ENCODE results near the gene IQSEC1.

Gene IQSEC1

DNA sequence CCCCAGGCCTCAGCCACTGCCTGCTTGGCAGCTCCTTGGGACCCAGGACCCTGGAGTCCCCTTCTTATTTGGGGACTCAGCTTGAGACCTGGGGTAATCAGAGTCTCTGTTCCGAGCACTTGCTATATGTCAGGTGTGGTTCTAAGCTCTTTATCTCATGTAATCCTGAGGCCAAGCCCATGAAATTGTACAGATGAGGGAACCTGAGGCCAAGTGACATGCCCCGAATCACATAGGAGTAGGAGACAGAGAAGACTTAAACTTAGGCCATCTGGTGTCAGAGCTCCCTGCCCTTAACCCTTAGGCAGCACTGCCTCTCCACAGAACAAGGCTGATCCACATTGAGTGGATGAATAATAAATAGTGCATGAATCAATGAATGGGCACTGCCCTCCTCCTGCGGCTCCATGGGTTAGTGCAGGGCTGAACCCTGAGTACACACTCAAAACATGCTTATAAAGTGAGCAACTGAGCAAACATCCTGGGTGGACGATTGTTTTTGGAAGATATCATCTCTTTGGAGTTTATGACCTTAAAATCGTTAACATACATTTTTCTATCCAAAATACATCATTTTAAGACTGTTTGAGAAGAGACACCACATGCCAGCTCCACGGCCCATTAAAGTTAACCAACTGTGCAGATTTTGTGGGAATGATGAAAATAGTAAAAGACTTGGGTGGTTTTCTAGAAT is 33.2 kb upstream of the IQSEC1 start:
- no peak for DNase-seq

DNA sequence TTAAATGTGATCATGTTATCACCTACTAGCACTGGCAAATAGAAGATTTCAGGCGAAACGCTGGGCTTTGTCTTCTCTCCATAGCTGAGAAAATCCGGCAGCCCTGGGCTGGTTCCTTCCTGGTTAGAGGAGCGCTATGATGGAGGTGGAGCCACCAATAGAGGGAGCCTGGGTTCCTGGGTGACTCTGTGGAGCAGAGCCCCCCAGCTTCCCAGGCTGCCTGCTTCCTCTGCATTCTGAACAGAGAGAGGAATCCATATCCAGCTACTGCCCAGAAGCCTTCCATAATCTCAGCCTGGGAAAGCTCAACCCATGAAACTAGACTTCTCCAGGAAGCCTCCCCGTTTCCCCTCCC is 32.6 kb upstream of the IQSEC1 start:
- no peak for DNase-seq

DNA sequence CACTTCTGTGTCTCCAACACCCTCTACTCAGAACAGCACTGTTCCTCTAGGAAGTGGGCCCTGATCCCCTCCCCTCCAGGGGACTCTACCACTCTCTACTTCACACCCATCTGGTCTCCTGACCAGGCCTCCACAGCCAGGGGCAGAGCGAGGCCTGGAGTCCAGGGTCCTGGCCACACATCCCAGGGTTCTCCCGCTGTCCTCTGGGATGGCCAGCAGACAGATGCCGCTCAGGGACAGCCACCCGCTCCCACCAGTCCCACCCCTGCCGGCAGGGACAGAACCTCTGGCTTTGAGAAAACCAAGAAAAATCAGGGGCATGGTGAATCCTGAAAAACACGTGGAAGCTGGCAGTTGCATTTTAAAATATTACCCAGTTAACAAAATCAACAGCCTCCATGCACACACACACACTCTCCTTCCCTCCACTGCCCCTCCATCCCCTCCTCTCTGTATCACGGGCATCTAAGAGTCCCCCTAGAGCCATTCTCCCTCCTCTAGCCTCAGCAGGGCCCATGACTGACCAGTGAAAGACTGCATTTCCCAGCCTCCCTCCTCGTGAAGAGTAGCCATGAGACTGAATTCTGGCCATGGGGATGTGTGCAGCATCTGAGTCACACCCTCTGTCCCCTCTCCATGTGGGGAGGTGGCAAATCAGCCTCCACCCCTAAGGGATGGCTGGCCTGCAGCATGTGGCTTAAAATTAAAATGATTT is 32.1 kb upstream of the IQSEC1 start:
- DNase-seq, result no peak

DNA sequence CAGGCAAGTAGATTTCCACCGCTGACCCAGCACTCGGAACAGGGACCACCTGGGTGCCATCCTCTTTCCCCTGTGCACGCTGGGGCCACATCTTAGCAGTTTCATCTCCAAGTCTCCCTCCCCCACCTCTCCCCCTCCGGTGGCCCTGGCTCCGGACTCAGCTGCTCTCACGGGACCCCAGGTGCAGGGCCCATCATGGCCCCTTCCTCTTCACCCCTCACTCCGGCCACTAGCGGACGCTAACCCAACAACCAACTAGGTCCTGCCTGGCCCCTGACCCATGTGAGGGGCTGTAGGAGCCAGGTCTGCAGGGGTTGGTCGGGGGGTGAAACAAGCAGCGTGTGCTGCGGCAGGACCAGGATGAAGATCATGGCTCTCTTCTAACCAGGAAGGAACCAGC is 31.3 kb upstream of the IQSEC1 start:
- no peak for DNase-seq

DNA sequence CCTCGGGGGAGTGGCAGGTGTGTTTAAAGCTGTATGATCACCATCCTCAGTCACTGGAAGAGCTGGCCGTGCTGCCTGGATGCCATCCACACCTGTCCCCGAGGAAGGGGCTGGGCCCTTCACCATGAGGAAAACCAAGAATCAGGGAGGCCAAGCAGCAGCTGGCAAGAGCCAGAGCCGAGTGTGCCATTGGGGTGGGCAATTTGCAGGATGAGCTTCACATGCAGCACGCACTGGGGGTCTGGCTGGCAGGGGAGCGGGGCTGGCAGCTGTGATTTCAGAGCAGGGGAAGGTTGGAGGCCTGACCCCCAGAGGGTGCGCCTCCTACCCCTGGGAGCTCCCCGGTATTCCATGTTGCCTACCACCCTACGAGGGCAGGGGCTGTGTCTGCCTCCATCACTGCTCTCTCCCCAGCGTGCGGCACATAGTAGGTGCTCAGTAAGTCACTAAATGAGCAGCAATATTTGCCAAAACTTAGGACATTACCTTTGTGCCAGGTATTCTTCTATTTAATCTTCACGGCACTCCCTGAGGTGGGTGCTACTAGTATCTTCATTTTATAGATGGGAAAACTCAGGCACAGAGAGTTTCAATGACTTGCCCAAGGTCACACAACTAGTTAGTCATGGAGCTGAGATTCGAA is 30.3 kb upstream of the IQSEC1 start:
- DNase-seq, result no peak

DNA sequence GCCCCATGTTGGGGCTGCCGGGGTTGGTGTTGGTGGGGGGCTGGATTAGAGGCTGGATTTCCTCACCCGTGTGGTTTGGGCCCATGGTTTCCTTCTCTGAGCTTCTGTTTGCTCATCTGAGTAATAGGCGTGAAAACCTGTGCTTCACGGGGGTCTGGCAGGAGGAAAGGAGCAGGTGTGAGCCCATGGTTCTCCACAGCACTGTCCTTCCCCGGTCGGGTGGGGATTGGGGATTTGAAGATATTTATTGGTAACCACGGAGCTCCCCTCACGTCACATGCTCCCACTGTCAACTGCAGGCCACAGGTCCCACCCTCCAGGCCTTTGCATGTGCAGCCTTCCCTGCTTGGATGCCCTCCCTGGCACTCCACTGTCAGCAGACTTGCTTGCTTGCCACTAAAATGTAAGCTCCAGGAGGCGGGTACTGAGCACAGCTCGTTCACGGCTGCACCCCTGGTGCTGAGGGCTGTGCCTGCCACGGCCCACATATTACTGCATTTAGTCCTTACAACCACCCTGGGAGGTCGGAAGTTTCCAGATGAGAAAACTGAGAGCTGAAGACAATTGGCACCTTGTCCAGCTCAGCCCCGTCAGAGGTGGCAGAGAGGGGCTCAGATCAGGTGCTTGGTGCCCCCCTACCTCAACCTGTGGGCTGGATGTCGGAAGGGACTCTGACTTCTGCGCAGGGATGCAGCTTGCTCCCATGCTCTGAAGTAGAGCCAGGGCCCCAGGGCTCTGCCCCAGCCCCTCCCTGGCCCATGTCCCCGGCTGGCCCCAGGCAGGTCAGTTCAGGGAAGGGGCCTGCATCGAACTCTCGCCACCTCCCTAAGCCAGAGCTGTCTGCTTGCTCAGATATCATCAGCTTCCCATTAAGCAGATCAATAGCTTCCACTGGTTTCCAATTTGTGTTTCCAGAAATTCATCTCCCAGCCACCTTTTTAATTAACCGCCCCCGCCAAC is 29.4 kb upstream of the IQSEC1 start:
- DNase-seq, result no peak

DNA sequence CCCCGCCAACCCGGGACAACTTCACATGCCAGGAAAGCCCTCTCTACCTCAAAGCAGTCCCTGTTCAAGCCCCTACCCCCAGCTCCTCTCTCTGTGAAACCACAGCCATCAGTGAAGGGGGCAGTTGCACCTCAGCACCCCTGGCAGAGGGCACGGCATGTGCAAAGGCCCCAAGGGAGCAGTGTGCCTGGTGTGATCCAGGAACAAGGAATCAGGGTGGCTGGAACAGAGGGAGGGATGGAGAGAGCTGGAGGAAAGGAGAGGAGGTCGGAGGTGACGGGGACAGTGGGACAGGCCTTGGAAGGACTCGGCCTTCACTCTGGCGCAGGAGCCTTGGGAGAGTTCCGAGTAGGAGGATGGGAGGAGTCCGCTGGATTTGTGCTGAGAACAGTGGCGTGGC is 26.5 kb upstream of the IQSEC1 start:
- DNase-seq, result no peak

DNA sequence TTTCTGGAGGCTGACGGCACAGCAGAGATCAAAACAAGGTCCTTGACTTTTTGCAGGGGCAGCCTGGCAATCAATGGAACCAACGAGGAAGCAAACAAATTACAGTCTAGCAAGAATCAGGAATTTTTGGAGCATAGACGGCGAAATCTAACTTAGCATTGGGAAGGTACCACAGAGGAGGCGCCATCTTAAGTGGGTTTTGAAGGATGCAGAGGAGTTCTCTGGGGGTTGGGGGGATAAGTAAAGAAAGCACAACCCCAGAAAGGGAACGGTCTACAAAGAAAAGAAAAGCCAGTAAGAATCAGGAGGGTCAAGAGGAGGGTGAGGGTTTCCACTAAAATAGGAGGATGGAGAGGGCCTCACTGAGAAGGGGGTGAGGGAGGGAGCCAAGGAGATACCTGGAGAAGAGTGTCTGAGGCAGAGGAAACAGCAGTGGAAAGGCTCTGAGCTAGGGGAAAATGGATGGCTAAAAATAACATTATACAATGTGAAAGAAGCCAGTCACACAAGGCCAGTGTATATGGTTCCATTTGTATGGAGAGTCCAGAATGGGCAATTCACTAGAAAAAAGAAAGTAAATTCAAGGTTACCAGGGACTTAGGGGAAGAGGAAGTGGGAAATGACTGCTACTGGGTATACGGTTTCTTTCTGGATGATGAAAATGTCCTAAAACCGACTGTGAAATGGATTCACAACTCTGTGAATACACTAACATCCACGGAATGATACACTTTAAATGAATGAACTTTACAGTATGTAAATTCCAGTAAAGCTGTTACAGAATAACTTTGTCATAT is 25.2 kb upstream of the IQSEC1 start:
- DNase-seq, result no peak

DNA sequence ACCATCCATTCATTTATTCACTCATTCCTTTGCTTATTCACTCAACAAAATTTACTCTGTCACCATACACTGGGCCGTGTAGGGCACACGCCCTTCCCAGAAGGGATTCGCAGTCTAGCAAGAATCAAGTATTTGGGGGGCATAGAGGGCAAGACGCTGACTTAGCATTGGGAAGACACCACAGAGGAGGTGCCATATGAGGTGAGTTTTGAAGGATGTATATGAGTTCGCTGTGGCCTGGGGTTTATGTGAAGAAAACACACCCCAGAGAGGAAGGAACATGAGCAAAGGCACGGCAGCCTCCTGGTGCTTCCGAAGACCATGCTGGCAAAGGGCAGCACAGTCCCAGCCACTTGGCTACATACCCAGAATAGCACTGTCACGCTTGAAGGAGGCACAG is 23.1 kb upstream of the IQSEC1 start:
- DNase-seq, result no peak

DNA sequence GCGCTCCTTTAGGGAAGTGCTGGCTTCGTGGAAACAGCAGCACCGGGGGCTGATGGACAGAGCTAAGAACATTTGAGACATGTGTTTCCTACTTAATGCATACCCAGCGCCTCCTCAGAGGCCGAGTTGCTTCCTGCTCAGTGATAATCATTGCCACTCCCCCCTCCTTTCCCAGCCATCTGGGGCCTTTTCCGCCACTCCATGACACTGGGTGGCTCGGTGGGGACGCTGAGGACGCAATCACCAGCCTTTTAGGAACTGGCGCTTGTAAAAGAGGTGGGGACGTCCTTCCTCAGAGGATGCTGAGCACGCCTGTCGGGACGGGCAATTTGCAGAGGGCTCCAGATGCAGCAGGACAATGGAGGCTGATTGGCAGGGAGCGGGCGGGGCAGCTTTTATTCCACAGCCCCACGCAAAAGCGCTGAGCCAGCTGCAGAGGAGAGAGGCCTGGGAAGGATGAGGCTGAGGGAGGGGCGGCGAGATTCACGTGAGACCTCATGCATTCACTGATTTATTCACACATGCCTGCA is 22.2 kb upstream of the IQSEC1 start:
- DNase-seq, result no peak

DNA sequence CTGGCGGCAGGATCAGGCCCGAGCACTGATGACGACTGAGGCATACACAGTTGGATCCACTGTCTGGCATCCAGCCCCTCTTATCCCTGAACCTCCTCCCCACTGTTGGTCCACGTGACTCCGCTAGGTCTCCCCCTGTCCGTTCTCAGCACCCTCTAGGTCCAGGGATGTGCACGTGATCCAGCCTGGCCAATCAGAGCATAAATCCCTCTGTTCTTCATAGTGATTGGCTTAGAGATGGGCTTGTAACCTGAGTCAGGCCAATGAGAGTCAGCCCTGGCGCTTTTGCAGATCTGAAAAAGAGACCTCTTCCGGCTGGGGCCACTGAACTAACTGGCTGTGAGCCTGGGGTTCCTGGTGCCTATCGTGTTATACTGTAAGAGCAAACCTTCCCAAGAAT is 20.5 kb upstream of the IQSEC1 start:
- no peak for DNase-seq

DNA sequence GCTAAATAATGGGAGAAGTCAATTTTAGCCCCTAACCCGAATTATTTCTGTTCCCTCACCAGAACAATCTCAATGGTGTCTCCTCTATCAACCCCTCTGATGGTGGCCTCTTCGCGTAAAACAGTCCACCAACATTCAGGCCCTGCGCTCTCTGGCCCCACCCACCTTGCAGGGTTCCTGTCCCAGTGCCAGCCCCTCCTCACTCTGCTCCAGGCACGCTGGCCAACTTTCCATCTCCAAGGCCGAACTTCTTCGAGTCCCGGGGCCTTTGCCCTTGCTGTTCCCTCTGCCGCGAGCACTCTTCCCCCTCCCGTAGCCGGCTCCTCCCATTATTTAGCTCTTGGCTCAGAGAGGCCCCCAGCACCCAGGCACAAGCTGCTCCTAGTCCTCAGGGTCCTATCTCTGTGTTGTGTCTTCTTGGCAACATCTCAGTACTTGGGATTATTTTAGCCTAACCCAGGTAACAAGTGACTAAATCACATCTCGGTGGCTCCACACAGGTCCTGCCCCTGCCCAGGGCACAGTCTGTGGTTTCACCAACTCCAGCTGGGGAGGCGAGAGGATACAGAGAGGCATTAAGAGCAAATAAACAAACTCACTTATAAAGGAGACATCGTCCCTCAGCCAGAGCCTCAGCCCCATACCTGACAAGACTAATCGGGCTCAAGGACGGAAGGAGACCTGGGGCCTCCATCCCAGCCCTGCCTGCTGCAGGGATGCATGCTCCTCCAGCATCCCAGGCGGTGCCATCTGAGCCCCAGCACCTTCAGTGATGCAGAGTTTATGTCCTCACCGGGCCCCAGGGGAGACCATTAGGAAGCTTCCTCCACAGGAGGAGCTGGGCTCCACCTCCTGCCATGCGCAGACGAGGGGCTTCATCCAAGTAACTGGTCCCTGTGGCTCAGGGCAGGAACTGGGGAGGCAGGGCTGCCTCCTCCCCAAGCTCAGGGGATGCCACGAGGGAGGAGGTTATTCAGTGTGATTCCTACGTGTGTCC is 19.7 kb upstream of the IQSEC1 start:
- no peak for DNase-seq

DNA sequence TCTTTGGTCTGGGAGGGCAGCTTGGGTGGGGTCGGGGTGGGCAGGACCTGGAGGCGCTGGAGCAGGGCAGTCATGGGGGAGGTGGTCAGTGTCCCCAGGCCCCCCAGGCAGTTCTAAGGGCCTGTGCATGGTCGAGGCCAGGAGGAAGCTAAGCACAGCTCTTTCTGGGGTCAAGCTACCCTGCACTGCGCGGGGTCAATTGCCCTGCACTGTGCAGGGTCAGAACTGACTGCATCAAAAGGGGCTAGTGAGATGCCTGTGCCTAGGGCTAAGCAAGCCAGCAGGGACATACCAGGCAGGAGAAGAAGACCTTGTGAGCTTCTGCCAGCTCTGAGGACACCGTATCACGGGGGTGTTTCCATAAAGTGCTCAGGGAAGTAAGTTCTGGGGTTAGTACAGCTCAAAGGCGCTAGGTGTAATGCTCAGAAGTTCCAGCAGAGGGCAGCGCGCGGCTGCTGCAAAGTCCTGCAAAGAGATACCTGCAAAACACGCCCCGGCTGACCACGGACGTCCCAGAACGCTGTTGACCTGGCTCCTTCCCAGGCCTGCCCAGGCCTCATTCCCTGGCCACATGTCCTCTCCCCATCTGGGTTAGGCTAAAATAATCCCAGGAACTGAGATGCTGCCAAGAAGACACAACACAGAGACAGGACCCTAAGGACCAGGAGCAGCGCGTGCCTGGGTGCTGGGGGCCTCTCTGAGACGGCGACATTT is 18.8 kb upstream of the IQSEC1 start:
- no peak for DNase-seq

DNA sequence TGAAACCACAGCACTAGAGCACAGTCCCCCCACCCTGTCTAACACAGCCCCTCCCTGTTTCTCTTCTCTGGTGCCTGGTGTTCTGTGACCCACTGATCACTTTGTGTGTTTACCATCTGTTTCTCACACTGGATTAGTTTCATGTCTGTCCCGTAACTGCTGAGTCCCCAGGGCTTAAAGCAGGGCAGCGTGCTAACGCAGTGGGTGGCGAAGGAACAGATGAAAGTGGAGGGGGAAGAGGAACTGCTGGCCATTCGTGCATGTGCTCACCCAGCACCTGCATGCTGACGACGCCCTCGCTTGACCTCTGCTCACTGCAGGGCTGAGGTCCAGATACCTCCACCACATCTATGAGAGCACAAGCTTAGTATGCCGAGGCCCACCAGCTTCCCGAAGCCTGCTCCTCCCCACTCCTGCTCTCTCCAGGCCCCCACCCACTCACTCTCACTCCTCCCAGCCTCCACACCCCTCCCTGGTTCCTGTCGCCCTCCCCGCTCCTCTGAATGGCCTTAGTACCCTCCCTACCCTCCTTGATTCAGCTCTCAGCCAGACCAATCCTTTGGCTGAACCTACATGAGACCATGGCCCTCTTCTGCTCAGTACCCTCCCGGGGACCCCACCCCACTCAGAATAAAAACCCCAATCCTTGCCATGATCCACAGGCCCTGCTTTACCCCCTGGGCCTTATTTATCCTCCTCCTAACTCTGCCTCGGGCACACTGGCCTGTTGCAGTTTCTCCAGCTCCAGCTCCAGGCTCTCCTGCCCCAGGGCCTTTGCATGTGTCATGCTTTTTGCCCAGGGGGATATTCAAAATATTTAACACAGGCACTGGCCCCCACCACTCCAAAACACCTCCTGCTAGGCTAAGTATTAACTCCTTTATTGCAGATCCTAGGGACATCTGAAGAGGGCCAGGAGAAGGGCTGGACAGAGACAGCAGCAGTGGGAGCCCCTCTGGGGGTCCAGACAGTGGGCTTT is 15.1 kb upstream of the IQSEC1 start:
- DNase-seq, result no peak

DNA sequence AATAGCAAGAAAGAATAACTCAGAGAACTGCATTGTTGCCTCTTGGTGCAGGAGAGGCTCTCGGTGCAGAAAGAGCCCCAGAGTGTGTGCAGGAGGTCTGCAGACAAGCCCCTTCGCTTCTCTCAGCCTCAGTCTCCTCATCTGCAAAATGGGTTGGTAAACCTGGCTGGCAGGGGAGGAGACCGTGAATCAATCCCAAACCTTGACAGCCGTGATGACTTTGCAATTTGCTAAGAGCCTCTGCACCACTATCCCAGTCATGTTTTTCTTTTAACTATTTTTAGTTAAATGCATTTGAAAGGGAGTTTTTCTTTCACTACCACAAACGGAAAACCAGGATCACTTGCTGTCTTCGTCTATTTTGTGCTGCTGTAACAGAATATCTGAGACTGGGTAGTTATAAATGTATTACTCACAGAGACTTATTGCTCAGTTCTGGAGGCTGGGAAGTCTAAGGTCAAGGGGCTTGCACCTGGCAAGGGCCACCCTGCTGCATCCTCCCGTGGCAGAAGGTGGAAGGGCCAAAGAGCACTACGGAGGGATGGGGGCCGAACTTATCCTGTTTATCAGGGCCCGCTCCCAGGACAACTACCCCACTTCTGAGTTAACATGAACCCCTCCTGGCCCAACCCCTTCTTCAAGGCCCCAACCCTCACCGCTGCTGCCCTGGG is 14.2 kb upstream of the IQSEC1 start:
- DNase-seq, result no peak

DNA sequence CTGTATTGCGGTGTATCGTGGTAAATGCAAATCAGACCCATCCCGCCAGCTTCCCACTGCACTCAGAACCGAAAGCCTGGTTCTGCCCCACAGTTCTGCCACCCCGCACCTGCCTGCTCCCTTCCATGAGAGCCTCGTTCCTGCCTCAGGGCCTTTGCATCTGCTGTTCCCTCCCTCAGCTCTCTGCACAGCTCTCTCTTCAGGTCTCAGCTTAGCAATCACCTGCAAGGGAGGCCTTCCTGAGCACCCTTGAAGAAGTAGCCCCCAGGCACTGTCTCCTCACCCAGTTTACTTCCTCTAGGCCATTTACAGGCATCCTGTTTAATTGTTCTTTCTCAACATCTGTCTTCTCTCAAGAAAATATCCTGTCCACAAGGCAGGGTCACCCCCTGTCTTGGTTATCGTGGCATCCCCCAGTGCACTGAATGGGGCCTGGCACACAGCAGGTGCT is 13.3 kb upstream of the IQSEC1 start:
- no peak for DNase-seq

DNA sequence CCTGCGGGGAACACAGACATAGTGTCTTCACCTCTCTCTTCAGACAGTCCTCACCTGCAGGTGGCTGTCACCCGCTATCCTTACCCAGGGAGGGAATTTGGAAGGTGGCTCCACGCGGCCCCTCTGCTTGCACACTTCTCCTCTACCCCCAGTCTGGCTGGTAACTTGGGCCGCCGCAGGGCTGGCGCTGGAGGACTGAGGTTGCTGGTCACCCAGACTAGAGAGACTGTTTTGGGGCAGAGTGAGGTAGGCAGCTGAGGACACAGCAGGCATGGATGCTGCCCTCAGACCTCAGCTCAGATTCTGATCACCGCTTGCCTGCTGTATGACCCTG is 12.6 kb upstream of the IQSEC1 start:
- no peak for DNase-seq

DNA sequence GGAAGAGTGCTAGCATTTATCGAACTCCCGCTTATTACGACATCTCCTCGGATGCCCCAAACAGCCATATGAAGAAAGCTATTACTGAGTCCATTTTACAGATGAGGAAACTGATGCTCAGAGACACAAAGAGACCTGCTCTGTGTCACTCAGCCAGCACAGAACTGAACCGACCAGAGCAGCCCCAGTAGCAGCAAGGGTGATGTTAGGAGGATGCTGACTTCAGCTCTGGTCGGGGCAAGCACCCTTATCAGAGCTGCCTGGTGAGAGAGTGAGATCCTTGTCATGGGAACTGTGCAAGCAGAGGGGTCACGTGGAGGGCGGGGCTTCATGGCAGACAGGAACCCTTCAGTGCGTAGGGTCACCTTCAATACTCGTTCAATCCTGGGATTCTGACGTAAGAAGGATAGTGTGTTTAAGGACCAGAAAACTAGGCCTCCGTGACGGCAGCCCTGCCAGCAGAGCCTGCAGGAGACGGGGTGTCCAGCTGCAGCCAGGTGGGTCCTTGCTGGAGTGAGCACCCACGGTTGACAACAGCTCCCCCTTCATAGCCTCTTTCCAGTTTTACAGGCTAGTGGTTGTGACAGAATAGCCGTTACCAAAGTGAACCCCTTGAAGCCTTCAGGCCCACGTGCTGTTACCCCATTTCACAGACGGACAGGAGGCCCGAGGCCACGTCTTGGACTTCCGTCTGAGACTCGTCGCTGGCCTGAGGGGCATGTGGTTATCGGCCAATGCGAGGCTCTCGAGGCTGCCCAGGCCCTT is 12.0 kb upstream of the IQSEC1 start:
- no peak for DNase-seq
